ENCODE measurements around the gene ATAD5.

Gene ATAD5

GRCh38 chr17:30920683-30921543 lies 89.1 kb downstream of the ATAD5 start:
- TF ChIP-seq TAF1 (IDR thresholded peaks at IDR 0.05; ENCODE audit: borderline replicate concordance, insufficient read depth, low read length): no peak
- TF ChIP-seq REST (IDR thresholded peaks at IDR 0.05; ENCODE audit: insufficient read depth in 1 of 2, low read depth in 2 of 2, low read length in 2 of 2): no peak
- TF ChIP-seq SIN3A (IDR thresholded peaks at IDR 0.05; ENCODE audit: borderline replicate concordance, insufficient read depth, low read length): no peak
- no peak for TF ChIP-seq FOXP2 (optimal IDR thresholded peaks at IDR 0.05; ENCODE audit: borderline replicate concordance, extremely low read depth, extremely low read length, insufficient read depth)
- no peak for TF ChIP-seq POLR2AphosphoS5 (IDR thresholded peaks at IDR 0.05; ENCODE audit: low read depth, low read length)

GRCh38 chr17:30921544-30922196 lies 89.9 kb downstream of the ATAD5 start, which contains the start of gene ADAP2:
Gene ADAP2 (plus strand): TSS chr17:30921945. CDS start chr17:30922015, 70 bp downstream.
- no peak for TF ChIP-seq TAF1 (IDR thresholded peaks at IDR 0.05; ENCODE audit: borderline replicate concordance, insufficient read depth, low read length)
- no peak for TF ChIP-seq REST (IDR thresholded peaks at IDR 0.05; ENCODE audit: insufficient read depth in 1 of 2, low read depth in 2 of 2, low read length in 2 of 2)
- no peak for TF ChIP-seq FOXP2 (optimal IDR thresholded peaks at IDR 0.05; ENCODE audit: borderline replicate concordance, extremely low read depth, extremely low read length, insufficient read depth)
- no peak for TF ChIP-seq SIN3A (IDR thresholded peaks at IDR 0.05; ENCODE audit: borderline replicate concordance, insufficient read depth, low read length)
- no peak for TF ChIP-seq POLR2AphosphoS5 (IDR thresholded peaks at IDR 0.05; ENCODE audit: low read depth, low read length)

GRCh38 chr17:30922235-30923030 lies 90.7 kb downstream of the ATAD5 start:
- no peak for TF ChIP-seq FOXP2 (optimal IDR thresholded peaks at IDR 0.05; ENCODE audit: borderline replicate concordance, extremely low read depth, extremely low read length, insufficient read depth)
- no peak for TF ChIP-seq REST (IDR thresholded peaks at IDR 0.05; ENCODE audit: insufficient read depth in 1 of 2, low read depth in 2 of 2, low read length in 2 of 2)
- TF ChIP-seq TAF1 (IDR thresholded peaks at IDR 0.05; ENCODE audit: borderline replicate concordance, insufficient read depth, low read length): no peak
- TF ChIP-seq POLR2AphosphoS5 (IDR thresholded peaks at IDR 0.05; ENCODE audit: low read depth, low read length): no peak
- no peak for TF ChIP-seq SIN3A (IDR thresholded peaks at IDR 0.05; ENCODE audit: borderline replicate concordance, insufficient read depth, low read length)

- TF ChIP-seq FOXP2 (optimal IDR thresholded peaks at IDR 0.05; ENCODE audit: borderline replicate concordance, extremely low read depth, extremely low read length, insufficient read depth) (no peak), REST (IDR thresholded peaks at IDR 0.05; ENCODE audit: insufficient read depth in 1 of 2, low read depth in 2 of 2, low read length in 2 of 2) (no peak), SIN3A (IDR thresholded peaks at IDR 0.05; ENCODE audit: borderline replicate concordance, insufficient read depth, low read length) (no peak), POLR2AphosphoS5 (IDR thresholded peaks at IDR 0.05; ENCODE audit: low read depth, low read length) (no peak), TAF1 (IDR thresholded peaks at IDR 0.05; ENCODE audit: borderline replicate concordance, insufficient read depth, low read length) (no peak)
Observed at GRCh38 chr17:30924341-30924740, 92.6 kb downstream of the ATAD5 start.

Data from PFSK-1 (cell line).